NCI-H510A (cell line): Measurements from ENCODE around the gene AP3B1.

Source experiments
- DNase-seq: peaks from one replicate; lab custom pipeline; 2025; lab: John Stamatoyannopoulos, UW

AP3B1 gene, protein sequence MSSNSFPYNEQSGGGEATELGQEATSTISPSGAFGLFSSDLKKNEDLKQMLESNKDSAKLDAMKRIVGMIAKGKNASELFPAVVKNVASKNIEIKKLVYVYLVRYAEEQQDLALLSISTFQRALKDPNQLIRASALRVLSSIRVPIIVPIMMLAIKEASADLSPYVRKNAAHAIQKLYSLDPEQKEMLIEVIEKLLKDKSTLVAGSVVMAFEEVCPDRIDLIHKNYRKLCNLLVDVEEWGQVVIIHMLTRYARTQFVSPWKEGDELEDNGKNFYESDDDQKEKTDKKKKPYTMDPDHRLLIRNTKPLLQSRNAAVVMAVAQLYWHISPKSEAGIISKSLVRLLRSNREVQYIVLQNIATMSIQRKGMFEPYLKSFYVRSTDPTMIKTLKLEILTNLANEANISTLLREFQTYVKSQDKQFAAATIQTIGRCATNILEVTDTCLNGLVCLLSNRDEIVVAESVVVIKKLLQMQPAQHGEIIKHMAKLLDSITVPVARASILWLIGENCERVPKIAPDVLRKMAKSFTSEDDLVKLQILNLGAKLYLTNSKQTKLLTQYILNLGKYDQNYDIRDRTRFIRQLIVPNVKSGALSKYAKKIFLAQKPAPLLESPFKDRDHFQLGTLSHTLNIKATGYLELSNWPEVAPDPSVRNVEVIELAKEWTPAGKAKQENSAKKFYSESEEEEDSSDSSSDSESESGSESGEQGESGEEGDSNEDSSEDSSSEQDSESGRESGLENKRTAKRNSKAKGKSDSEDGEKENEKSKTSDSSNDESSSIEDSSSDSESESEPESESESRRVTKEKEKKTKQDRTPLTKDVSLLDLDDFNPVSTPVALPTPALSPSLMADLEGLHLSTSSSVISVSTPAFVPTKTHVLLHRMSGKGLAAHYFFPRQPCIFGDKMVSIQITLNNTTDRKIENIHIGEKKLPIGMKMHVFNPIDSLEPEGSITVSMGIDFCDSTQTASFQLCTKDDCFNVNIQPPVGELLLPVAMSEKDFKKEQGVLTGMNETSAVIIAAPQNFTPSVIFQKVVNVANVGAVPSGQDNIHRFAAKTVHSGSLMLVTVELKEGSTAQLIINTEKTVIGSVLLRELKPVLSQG

DNA sequence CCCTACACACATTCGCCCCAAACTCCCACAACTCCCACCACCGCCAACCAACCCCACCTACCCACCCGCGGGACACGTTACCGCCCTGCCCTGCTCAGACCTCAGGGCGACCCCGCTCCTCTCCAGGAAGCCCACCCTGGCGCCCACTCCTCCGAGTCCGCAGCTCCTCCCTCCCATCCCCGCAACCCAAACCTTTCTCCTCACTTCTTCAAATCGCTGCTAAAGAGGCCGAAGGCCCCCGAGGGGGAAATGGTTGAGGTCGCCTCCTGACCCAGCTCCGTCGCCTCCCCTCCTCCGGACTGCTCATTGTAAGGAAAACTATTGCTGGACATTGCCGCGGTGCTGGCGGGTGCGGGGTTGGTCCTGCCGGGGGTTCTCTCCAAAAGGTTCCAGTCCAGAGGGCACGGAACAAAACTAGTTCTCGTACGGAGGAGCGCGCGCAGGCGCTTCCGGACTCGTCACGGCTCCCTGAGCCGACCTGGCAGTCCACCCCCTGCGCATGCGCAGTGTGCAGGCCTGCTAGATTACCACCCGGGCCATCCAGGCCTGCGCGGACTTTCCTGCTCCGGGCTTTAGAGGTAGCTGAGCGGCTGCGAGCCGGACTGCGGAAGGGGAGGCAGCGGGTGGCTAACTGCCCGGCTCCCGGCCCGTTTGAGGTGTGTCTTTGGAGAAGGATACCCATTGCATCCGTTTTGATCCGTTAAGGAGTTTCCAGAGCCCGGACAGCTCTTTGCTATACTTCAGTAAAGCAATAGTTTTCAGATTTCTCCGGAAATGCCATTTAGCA lies at the start of gene AP3B1:
Gene AP3B1, minus strand, starts transcription at position 451 of the 787 bp plus-strand sequence. Its CDS starts 119 bp downstream, at position 332.
- DNase-seq, result peak; percentile 91

- no peak for DNase-seq
These were observed 46.9 kb upstream of the AP3B1 start for GRCh38 chr5:78341440-78341839.

- no peak for DNase-seq
These were observed 45.3 kb upstream of the AP3B1 start for GRCh38 chr5:78339617-78340436.

DNA sequence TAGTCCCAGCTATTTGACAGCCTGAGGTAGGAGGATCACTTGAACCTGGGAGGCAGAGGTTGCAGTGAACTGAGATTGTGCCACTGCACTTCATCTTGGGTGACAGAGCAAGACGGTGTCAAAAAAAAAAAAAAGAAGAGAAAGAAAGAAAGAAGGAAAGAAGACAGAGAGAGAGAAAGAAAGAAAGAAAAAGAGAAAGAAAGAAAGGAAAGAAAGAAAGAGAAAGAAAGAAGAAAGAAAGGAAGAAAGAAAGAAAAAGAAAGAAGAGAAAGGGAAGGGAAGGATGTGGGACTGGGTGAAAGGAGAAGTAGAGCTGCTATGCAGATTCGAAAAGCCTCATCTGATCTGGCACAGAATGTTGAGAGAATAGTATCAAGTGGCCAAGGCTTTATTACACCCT lies 42.2 kb upstream of the AP3B1 start:
- DNase-seq, result no peak

DNA sequence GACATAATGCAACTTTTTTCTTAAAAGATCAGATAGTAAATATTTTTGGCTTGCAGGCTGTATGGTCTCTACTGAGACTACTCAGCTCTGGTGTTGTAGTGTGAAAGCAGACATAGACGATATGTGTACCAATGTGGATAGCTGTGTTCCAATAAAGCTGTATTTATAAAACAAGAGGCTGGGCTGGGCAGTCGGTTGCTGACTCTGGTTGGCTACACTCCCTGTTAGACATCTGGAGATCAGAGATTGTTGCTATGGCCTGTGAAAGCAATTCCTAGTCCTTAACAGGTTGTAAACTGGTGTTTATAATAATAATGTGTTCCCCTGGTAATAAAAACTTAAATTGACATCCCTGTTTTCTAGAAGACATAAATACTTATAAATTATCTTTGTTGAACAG lies 41.5 kb upstream of the AP3B1 start:
- DNase-seq, result no peak

DNA sequence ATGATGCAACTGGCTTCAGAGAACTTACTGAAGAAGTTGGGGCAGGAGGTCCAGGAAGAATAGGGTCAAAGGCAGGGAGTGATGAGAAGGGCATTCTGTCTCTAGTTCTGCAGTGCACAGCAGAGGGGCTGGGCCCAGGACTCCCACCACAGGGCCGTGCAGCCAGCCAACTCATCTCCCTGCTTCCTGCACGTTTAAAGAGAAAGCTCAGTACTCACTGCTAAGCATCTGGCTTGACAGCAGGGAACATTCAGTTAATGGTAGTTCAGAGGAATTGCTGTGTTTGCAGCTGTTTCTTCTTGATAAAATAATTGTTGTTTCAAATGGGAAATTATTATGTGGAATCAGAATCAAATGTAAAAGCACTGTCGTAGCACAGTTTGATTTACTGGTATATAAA lies 40.3 kb upstream of the AP3B1 start:
- DNase-seq, result no peak

- DNase-seq, result no peak
These were observed 37.1 kb upstream of the AP3B1 start for GRCh38 chr5:78331523-78332080.

DNA sequence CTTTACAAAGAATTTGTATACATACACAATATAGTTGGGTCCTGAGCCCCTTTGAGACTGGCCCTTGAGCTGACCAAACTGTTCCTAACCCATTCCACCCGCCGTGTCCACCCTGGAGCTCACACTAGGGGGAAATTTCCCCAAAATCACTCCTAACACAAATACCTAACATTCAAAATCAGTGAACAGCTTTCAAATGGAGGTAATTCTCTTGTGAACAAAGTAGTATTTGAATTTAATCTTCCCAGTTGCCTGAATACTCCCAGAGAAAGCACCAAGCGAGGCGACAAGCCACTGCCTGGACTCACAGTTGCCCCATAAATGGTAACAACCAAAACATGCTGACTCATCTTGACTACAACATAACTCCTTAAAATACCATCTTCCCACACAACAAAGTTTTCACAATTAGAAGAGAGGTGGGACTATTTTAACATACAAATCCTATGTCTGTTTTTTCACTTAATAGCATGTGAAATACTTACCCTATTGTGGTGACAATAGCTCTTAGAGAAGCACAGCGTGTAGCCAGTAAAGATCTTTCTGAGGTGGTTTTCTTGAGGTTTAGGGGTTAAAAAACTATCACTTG lies 34.2 kb upstream of the AP3B1 start:
- no peak for DNase-seq

- no peak for DNase-seq
These were observed 33.4 kb upstream of the AP3B1 start for GRCh38 chr5:78327761-78328510.

DNA sequence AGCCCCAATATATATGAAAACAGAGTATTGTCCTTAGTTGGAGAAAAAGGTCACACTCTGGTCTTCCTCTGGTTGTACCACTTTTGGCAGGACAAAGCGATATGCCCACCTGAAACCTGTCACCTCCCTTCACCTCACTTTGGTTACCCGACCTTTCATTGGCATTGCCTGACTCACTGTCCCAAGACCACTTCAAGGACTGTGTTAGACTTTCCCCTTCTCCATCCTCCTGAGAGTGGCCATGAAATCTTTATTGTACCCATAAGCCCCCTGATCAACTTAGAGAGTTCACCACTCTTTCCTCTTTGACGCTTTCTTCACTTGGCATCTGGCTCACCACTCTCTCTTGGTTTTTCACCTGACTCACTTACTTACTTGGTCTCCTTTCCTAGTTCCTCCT lies 32.4 kb upstream of the AP3B1 start:
- DNase-seq, result no peak

DNA sequence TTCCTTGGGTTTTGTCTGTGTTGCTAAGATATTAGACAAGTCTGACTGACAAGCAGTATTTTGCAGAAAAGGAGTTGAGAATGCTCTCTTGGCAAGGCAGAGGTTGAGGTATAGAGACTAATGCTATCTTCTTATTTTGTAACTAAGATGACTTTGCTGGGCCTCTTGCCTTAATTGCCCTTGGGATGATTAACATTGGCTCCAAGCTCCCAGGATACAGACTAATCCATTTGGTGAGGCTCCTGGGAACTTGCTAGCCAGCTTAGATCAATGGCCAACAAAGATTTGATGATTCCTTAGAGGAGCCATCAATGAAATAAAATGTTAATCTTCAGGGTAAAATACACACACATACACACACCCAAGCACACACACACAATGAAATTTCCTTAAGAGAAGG lies 28.7 kb upstream of the AP3B1 start:
- no peak for DNase-seq

GRCh38 chr5:78320401-78320800 lies 25.9 kb upstream of the AP3B1 start:
- DNase-seq, result no peak

GRCh38 chr5:78318337-78318736 lies 23.8 kb upstream of the AP3B1 start:
- DNase-seq, result no peak

GRCh38 chr5:78317515-78317914 lies 23.0 kb upstream of the AP3B1 start:
- DNase-seq, result no peak

DNA sequence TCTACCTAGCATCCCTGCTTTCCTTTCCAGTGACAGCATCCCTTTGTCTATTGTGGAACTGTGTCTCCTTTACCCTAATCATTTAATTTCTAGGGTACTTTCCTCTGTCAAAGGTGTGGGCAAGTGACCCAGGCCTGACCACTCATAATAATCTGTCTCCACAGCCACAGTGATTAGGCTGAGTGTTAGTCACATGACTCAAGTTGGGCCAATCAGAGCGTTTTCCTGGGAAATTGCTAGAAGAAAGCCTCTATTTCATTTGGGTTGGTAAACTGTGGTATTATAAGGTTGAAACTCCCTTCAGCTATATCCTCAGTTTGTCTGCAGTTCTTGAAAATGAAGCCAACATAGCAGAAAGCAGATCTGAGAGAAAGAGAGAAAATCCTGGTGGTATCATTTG lies 14.2 kb upstream of the AP3B1 start:
- no peak for DNase-seq

DNA sequence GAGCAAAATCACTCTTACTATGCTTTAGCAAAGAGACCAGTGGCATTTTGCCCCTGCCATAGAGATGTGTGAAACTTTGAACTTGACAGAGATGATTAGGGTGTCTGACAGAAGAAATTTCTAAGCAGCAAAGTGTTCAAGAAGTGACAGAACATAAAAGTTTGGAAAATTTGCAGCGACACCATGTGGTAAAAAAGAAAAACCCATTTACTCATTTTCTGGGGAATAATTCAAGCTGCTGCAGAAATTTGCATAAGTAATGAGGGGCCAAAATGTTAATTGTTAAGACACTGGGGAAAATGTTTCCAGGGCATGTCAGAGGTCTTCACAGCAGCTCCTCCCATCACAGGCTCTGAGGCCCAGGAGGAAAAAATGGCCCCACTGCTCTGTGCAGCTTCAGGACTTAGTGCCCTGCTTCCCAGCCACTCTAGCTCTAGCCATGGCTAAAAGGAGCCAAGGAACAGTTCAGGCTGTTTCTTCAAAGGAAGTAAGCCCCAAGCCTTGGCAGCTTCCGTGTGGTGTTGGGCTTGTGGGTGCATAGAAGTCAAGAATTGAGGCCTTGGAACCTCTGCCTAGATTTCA lies 6.1 kb upstream of the AP3B1 start:
- DNase-seq, result no peak

GRCh38 chr5:78295035-78295961 lies 800 bp upstream of the AP3B1 start:
- peak; percentile 40 for DNase-seq

GRCh38 chr5:78293851-78294247 lies 649 bp downstream of the AP3B1 start:
- DNase-seq, result no peak
